ENCODE data around the gene HDAC9.

Gene HDAC9

GRCh38 chr7:18494821-18495408 is 634 bp upstream of the HDAC9 start:
- DNase-seq (ENCODE audit: low read depth), result no peak

- DNase-seq (ENCODE audit: low read depth), result no peak
These were observed 772 bp downstream of the HDAC9 start for GRCh38 chr7:18496341-18496700.

- DNase-seq (ENCODE audit: low read depth), result no peak
These were observed 1.5 kb downstream of the HDAC9 start for GRCh38 chr7:18497082-18497481.

GRCh38 chr7:18497800-18498199 is 2.3 kb downstream of the HDAC9 start:
- DNase-seq (ENCODE audit: low read depth), result no peak

GRCh38 chr7:18498341-18498740 is 2.8 kb downstream of the HDAC9 start:
- DNase-seq (ENCODE audit: low read depth), result no peak

- no peak for DNase-seq (ENCODE audit: low read depth)
These were observed 4.0 kb downstream of the HDAC9 start for GRCh38 chr7:18499407-18500177.

- DNase-seq (ENCODE audit: low read depth), result no peak
These were observed 7.7 kb downstream of the HDAC9 start for GRCh38 chr7:18503126-18503866.

- DNase-seq (ENCODE audit: low read depth), result no peak
These were observed 9.4 kb downstream of the HDAC9 start for GRCh38 chr7:18504965-18505364.

GRCh38 chr7:18505870-18506460 is 10.4 kb downstream of the HDAC9 start:
- no peak for DNase-seq (ENCODE audit: low read depth)

GRCh38 chr7:18508443-18509427 is 13.2 kb downstream of the HDAC9 start:
- DNase-seq (ENCODE audit: low read depth), result no peak

- no peak for DNase-seq (ENCODE audit: low read depth)
These were observed 13.9 kb downstream of the HDAC9 start for GRCh38 chr7:18509481-18509880.

- no peak for DNase-seq (ENCODE audit: low read depth)
These were observed 16.0 kb downstream of the HDAC9 start for GRCh38 chr7:18511351-18512140.

- no peak for DNase-seq (ENCODE audit: low read depth)
These were observed 17.8 kb downstream of the HDAC9 start for GRCh38 chr7:18513343-18513742.

GRCh38 chr7:18515067-18515466 is 19.5 kb downstream of the HDAC9 start:
- no peak for DNase-seq (ENCODE audit: low read depth)

- DNase-seq (ENCODE audit: low read depth), result no peak
These were observed 22.1 kb downstream of the HDAC9 start for GRCh38 chr7:18517646-18518045.

- DNase-seq (ENCODE audit: low read depth), result no peak
These were observed 23.0 kb downstream of the HDAC9 start for GRCh38 chr7:18518555-18518954.

- DNase-seq (ENCODE audit: low read depth), result no peak
These were observed 25.1 kb downstream of the HDAC9 start for GRCh38 chr7:18520450-18521235.

- DNase-seq (ENCODE audit: low read depth), result no peak
These were observed 25.7 kb downstream of the HDAC9 start for GRCh38 chr7:18521236-18521589.

GRCh38 chr7:18521945-18522566 is 26.5 kb downstream of the HDAC9 start:
- DNase-seq (ENCODE audit: low read depth), result no peak

GRCh38 chr7:18524248-18524647 is 28.7 kb downstream of the HDAC9 start:
- DNase-seq (ENCODE audit: low read depth), result no peak

Measured in activated T-helper 1 cell treated with Interleukin-2 at 50 U/mL for 16 hours (primary cell).